HEK293 (cell line): Measurements from ENCODE around the gene HYI.
"Not testable (repeated sequence)": the region's sequence is repeated elsewhere in the genome, so short reads cannot be mapped to it uniquely, and the experiment has no call there.

ENCODE experiments used
- CTCF ChIA-PET: fragments of 350-600 bp; formaldehyde crosslinking; extraction: SDS; loops from one replicate; lab custom pipeline; 2021; ENCODE audit warnings: antibody characterized with exemption; lab: Yijun Ruan, JAX
- POLR2A ChIA-PET: fragments of 300-600 bp; formaldehyde crosslinking; extraction: SDS; loops from one replicate; lab custom pipeline; 2020; ENCODE audit warnings: antibody characterized with exemption, inconsistent platforms; lab: Yijun Ruan, JAX
- H3K27ac ChIP-seq: fragments of 200-500 bp; sonication (Bioruptor generic); 2 replicates; pipeline ENCODE4 v1.5.1; 2014; ENCODE audit warnings: low read depth, low read length, control low read depth, inconsistent platforms; ENCODE audit errors: extremely low read depth
- H3K36me3 ChIP-seq, 2 experiments: fragments of 200-500 bp in 1 of 2; sonication (Bioruptor generic) in 1 of 2; 1 replicate in 1 of 2; 2 replicates in 1 of 2; pipeline ENCODE4 v1.5.1; 2014 to 2017; ENCODE audit warnings: inconsistent platforms in 2 of 2, low read length in 2 of 2; ENCODE audit not compliant: control insufficient read depth in 2 of 2, insufficient read depth in 1 of 2
- H3K4me1 ChIP-seq: fragments of 200-500 bp; sonication (Bioruptor generic); 2 replicates; pipeline ENCODE4 v1.5.1; 2014; ENCODE audit warnings: mild to moderate bottlenecking, low read length, inconsistent platforms; ENCODE audit not compliant: control insufficient read depth, insufficient read depth
- H3K4me3 ChIP-seq: 2 replicates; pipeline ENCODE4 v1.5.1; 2011; ENCODE audit warnings: low read depth, mild to moderate bottlenecking, control low read depth, low read length, moderate library complexity
- H3K9me3 ChIP-seq: fragments of 200-500 bp; sonication (Bioruptor generic); 2 replicates; pipeline ENCODE4 v1.5.1; 2014; ENCODE audit warnings: low read depth, low read length, inconsistent platforms; ENCODE audit not compliant: control insufficient read depth, insufficient read depth
- EGR2 ChIP-seq: fragments of 450-650 bp; formaldehyde crosslinking; IDR thresholded peaks from 2 replicates; pipeline ENCODE4 v1.5.1; 2016; ENCODE audit warnings: low read depth, missing biosample characterization, missing genetic modification characterization
- GLIS1 ChIP-seq: fragments of 450-650 bp; formaldehyde crosslinking; IDR thresholded peaks from 2 replicates; pipeline ENCODE4 v1.5.1; 2016; ENCODE audit warnings: missing biosample characterization, missing genetic modification characterization
- HIC1 ChIP-seq: fragments of 450-650 bp; formaldehyde crosslinking; IDR thresholded peaks from 2 replicates; pipeline ENCODE4 v1.5.1; 2016; ENCODE audit warnings: missing biosample characterization, missing genetic modification characterization
- KLF10 ChIP-seq: fragments of 450-650 bp; IDR thresholded peaks from 2 replicates; pipeline ENCODE4 v1.5.1; 2018; ENCODE audit warnings: missing biosample characterization, mild to moderate bottlenecking, missing genetic modification characterization
- KLF8 ChIP-seq: fragments of 450-650 bp; formaldehyde crosslinking; IDR thresholded peaks from 2 replicates; pipeline ENCODE4 v1.5.1; 2016; ENCODE audit warnings: missing biosample characterization, missing genetic modification characterization
- SP7 ChIP-seq: fragments of 450-650 bp; formaldehyde crosslinking; IDR thresholded peaks from 2 replicates; pipeline ENCODE4 v1.5.1; 2016; ENCODE audit warnings: missing biosample characterization, missing genetic modification characterization
- YY2 ChIP-seq: fragments of 450-650 bp; formaldehyde crosslinking; IDR thresholded peaks from 2 replicates; pipeline ENCODE4 v1.5.1; 2016; ENCODE audit warnings: missing biosample characterization, missing genetic modification characterization
- ZBTB21 ChIP-seq: fragments of 450-650 bp; formaldehyde crosslinking; IDR thresholded peaks from 2 replicates; pipeline ENCODE4 v1.5.1; 2017; ENCODE audit warnings: missing biosample characterization, missing genetic modification characterization
- ZEB2 ChIP-seq: fragments of 450-650 bp; formaldehyde crosslinking; IDR thresholded peaks from 2 replicates; pipeline ENCODE4 v1.5.1; 2016; ENCODE audit warnings: missing biosample characterization, missing genetic modification characterization
- ZNF175 ChIP-seq: fragments of 450-650 bp; formaldehyde crosslinking; IDR thresholded peaks from 2 replicates; pipeline ENCODE4 v1.5.1; 2016; ENCODE audit warnings: missing biosample characterization, missing genetic modification characterization
- ZNF184 ChIP-seq: fragments of 450-650 bp; IDR thresholded peaks from 2 replicates; pipeline ENCODE4 v1.5.1; 2018; ENCODE audit warnings: missing biosample characterization, mild to moderate bottlenecking, missing genetic modification characterization
- ZNF335 ChIP-seq: fragments of 450-650 bp; formaldehyde crosslinking; conservative IDR thresholded peaks from 2 replicates; pipeline ENCODE4 v1.5.1; 2016; ENCODE audit warnings: missing biosample characterization, missing genetic modification characterization
- ZNF514 ChIP-seq: fragments of 450-650 bp; formaldehyde crosslinking; IDR thresholded peaks from 2 replicates; pipeline ENCODE4 v1.5.1; 2016; ENCODE audit warnings: missing biosample characterization, missing genetic modification characterization
- ZNF600 ChIP-seq: fragments of 450-650 bp; formaldehyde crosslinking; IDR thresholded peaks from 2 replicates; pipeline ENCODE4 v1.5.1; 2016; ENCODE audit warnings: missing biosample characterization, missing genetic modification characterization
- ZNF629 ChIP-seq: fragments of 450-650 bp; formaldehyde crosslinking; IDR thresholded peaks from 2 replicates; pipeline ENCODE4 v1.5.1; 2017; ENCODE audit warnings: missing biosample characterization, missing genetic modification characterization
- ZNF639 ChIP-seq: fragments of 450-650 bp; formaldehyde crosslinking; IDR thresholded peaks from 2 replicates; pipeline ENCODE4 v1.5.1; 2016; ENCODE audit warnings: missing biosample characterization, missing genetic modification characterization
- TF ChIP-seq, protein P1 (sequence below): fragments of 450-650 bp; formaldehyde crosslinking; IDR thresholded peaks from 2 replicates; pipeline ENCODE4 v1.5.1; 2017; ENCODE audit warnings: missing biosample characterization, missing genetic modification characterization
- TF ChIP-seq, protein P2 (sequence below): fragments of 450-650 bp; formaldehyde crosslinking; IDR thresholded peaks from 2 replicates; pipeline ENCODE4 v1.5.1; 2016; ENCODE audit warnings: missing biosample characterization, missing genetic modification characterization, low read depth
- TF ChIP-seq, protein P3 (sequence below): fragments of 450-650 bp; formaldehyde crosslinking; IDR thresholded peaks from 2 replicates; pipeline ENCODE4 v1.5.1; 2016; ENCODE audit warnings: missing biosample characterization, missing genetic modification characterization
- TF ChIP-seq, protein P4 (sequence below): fragments of 450-650 bp; formaldehyde crosslinking; IDR thresholded peaks from 2 replicates; pipeline ENCODE4 v1.5.1; 2017; ENCODE audit warnings: missing biosample characterization, missing genetic modification characterization
- TF ChIP-seq, protein P5 (sequence below): fragments of 450-650 bp; formaldehyde crosslinking; IDR thresholded peaks from 2 replicates; pipeline ENCODE4 v1.5.1; 2016; ENCODE audit warnings: missing biosample characterization, missing genetic modification characterization

The HYI gene

GRCh38 chr1:43472463-43473151 is 18.9 kb upstream of the HYI start:
- H3K4me1 ChIP-seq, CTCF ChIA-PET, H3K4me3 ChIP-seq, H3K9me3 ChIP-seq, H3K27ac ChIP-seq, H3K36me3 ChIP-seq: not testable (repeated sequence)
- TF ChIP-seq, protein P1, sequence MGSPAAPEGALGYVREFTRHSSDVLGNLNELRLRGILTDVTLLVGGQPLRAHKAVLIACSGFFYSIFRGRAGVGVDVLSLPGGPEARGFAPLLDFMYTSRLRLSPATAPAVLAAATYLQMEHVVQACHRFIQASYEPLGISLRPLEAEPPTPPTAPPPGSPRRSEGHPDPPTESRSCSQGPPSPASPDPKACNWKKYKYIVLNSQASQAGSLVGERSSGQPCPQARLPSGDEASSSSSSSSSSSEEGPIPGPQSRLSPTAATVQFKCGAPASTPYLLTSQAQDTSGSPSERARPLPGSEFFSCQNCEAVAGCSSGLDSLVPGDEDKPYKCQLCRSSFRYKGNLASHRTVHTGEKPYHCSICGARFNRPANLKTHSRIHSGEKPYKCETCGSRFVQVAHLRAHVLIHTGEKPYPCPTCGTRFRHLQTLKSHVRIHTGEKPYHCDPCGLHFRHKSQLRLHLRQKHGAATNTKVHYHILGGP (tag by site-specific recombination): peak; percentile 72
- TF ChIP-seq SP7 (peak; percentile 50), HIC1 (tag by site-specific recombination) (peak; percentile 59; the same call in 1 of the 2 replicates), ZNF184 (tag by site-specific recombination) (0 out of 2 replicates have a peak, but pooled peaks have one; percentile 33), ZBTB21 (tag by site-specific recombination) (peak; percentile 67; the same call in 1 of the 2 replicates), ZNF600 (tag by site-specific recombination) (0 out of 2 replicates have a peak, but pooled peaks have one; percentile 21), ZNF629 (peak; percentile 44), YY2 (tag by site-specific recombination) (0 out of 2 replicates have a peak, but pooled peaks have one; percentile 63), KLF8 (tag by site-specific recombination) (0 out of 2 replicates have a peak, but pooled peaks have one; percentile 33), ZNF639 (0 out of 2 replicates have a peak, but pooled peaks have one; percentile 71)
- TF ChIP-seq, protein P2, sequence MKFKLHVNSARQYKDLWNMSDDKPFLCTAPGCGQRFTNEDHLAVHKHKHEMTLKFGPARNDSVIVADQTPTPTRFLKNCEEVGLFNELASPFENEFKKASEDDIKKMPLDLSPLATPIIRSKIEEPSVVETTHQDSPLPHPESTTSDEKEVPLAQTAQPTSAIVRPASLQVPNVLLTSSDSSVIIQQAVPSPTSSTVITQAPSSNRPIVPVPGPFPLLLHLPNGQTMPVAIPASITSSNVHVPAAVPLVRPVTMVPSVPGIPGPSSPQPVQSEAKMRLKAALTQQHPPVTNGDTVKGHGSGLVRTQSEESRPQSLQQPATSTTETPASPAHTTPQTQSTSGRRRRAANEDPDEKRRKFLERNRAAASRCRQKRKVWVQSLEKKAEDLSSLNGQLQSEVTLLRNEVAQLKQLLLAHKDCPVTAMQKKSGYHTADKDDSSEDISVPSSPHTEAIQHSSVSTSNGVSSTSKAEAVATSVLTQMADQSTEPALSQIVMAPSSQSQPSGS (tag by site-specific recombination): peak; percentile 86
- TF ChIP-seq, protein P3, sequence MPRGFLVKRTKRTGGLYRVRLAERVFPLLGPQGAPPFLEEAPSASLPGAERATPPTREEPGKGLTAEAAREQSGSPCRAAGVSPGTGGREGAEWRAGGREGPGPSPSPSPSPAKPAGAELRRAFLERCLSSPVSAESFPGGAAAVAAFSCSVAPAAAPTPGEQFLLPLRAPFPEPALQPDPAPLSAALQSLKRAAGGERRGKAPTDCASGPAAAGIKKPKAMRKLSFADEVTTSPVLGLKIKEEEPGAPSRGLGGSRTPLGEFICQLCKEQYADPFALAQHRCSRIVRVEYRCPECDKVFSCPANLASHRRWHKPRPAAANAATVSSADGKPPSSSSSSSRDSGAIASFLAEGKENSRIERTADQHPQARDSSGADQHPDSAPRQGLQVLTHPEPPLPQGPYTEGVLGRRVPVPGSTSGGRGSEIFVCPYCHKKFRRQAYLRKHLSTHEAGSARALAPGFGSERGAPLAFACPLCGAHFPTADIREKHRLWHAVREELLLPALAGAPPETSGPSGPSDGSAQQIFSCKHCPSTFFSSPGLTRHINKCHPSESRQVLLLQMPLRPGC (tag by site-specific recombination): 0 out of 2 replicates have a peak, but pooled peaks have one; percentile 30
- TF ChIP-seq, protein P4, sequence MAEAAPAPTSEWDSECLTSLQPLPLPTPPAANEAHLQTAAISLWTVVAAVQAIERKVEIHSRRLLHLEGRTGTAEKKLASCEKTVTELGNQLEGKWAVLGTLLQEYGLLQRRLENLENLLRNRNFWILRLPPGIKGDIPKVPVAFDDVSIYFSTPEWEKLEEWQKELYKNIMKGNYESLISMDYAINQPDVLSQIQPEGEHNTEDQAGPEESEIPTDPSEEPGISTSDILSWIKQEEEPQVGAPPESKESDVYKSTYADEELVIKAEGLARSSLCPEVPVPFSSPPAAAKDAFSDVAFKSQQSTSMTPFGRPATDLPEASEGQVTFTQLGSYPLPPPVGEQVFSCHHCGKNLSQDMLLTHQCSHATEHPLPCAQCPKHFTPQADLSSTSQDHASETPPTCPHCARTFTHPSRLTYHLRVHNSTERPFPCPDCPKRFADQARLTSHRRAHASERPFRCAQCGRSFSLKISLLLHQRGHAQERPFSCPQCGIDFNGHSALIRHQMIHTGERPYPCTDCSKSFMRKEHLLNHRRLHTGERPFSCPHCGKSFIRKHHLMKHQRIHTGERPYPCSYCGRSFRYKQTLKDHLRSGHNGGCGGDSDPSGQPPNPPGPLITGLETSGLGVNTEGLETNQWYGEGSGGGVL (tag by site-specific recombination): peak; percentile 62
- POLR2A ChIA-PET: interaction anchor here (1.0 kb wide), 1 partner anchor 114 kb away, joined by 6 read pairs; the partner anchor contains the start of gene CDC20

DNA sequence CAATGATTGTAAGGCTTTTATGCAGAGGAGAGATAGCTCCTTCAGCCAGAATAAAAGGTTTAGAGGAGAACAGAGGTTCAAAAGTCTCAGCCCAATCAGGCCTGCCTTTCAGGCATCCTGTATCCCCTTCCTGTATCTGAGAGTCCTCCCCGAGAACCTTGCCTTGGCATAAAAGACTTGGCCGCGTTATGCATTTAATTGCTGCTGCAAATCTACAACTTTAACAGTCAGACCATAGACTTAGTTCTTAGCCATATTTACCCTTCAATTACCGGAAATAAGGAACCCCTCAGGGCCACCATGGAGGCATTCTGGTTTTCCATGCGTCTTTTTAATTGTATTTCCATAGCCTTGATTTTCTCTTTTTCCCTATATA is 18.3 kb upstream of the HYI start:
- ChIA-PET POLR2A (no interaction called here), CTCF (no interaction called here)
- Histone ChIP-seq H3K9me3 (no peaks in the 10 kb centered on the region), H3K27ac (no peak overlapping the region), H3K4me3 (no peak overlapping the region), H3K36me3 (no peaks in the 10 kb centered on the region), H3K4me1 (no peaks in the 10 kb centered on the region)
- no peak for TF ChIP-seq ZNF335
- no peak for TF ChIP-seq ZNF514 (tag by site-specific recombination)
- no peak for TF ChIP-seq ZEB2
- no peak for TF ChIP-seq EGR2 (tag by site-specific recombination)
- TF ChIP-seq KLF10: no peak
- no peak for TF ChIP-seq ZNF175 (tag by site-specific recombination)
- no peak for TF ChIP-seq GLIS1 (tag by site-specific recombination)
- TF ChIP-seq, protein P5, sequence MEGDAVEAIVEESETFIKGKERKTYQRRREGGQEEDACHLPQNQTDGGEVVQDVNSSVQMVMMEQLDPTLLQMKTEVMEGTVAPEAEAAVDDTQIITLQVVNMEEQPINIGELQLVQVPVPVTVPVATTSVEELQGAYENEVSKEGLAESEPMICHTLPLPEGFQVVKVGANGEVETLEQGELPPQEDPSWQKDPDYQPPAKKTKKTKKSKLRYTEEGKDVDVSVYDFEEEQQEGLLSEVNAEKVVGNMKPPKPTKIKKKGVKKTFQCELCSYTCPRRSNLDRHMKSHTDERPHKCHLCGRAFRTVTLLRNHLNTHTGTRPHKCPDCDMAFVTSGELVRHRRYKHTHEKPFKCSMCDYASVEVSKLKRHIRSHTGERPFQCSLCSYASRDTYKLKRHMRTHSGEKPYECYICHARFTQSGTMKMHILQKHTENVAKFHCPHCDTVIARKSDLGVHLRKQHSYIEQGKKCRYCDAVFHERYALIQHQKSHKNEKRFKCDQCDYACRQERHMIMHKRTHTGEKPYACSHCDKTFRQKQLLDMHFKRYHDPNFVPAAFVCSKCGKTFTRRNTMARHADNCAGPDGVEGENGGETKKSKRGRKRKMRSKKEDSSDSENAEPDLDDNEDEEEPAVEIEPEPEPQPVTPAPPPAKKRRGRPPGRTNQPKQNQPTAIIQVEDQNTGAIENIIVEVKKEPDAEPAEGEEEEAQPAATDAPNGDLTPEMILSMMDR (tag by site-specific recombination): no peak
